Smooth muscle cell (in vitro differentiated cells): ENCODE data around the gene KIAA1328. TPM values are rescaled to one million over a fixed set of nuclear protein-coding genes. Genes with fewer than 3 reads are reported as not detected.

Experiments used
- DNase-seq: peaks from one replicate; lab custom pipeline; 2025; ENCODE audit not compliant: unreplicated experiment; lab: John Stamatoyannopoulos, UW
- H2AFZ ChIP-seq: fragments of 200-600 bp; sonication (generic); 2 replicates; pipeline ENCODE4 v1.6.0; 2016; ENCODE audit warnings: antibody characterized with exemption, low read depth, mild to moderate bottlenecking
- H3F3A ChIP-seq: fragments of 200-600 bp; sonication (generic); 2 replicates; pipeline ENCODE4 v1.6.0; 2017; ENCODE audit warnings: antibody characterized with exemption, low read depth
- H3K27ac ChIP-seq: fragments of 200-600 bp; sonication (generic); 2 replicates; pipeline ENCODE4 v1.5.1; 2016; ENCODE audit warnings: low read depth, mild to moderate bottlenecking
- H3K27me3 ChIP-seq: fragments of 200-600 bp; sonication (generic); 2 replicates; pipeline ENCODE4 v1.6.1; 2016; ENCODE audit warnings: low read depth, mild to moderate bottlenecking
- H3K36me3 ChIP-seq: fragments of 200-600 bp; sonication (generic); 2 replicates; pipeline ENCODE4 v1.5.1; 2016; ENCODE audit warnings: low read depth
- H3K4me1 ChIP-seq: fragments of 200-600 bp; sonication (generic); 2 replicates; pipeline ENCODE4 v1.5.1; 2016; ENCODE audit warnings: low read depth
- H3K4me2 ChIP-seq: fragments of 200-600 bp; sonication (generic); 2 replicates; pipeline ENCODE4 v1.6.0; 2016; ENCODE audit warnings: mild to moderate bottlenecking
- H3K4me3 ChIP-seq: fragments of 200-600 bp; sonication (generic); 2 replicates; pipeline ENCODE4 v1.5.1; 2016; ENCODE audit warnings: mild to moderate bottlenecking
- H3K79me2 ChIP-seq: fragments of 200-600 bp; sonication (generic); 2 replicates; pipeline ENCODE4 v1.6.0; 2016; ENCODE audit warnings: low read depth, mild to moderate bottlenecking
- H3K9ac ChIP-seq: fragments of 200-600 bp; sonication (generic); 2 replicates; pipeline ENCODE4 v1.6.0; 2016; ENCODE audit warnings: low read depth
- H3K9me3 ChIP-seq: fragments of 200-600 bp; sonication (generic); replicated peaks from 2 replicates; pipeline ENCODE4 v1.5.1; 2016; ENCODE audit warnings: low read depth
- H4K20me1 ChIP-seq: fragments of 200-600 bp; sonication (generic); 2 replicates; pipeline ENCODE4 v1.6.0; 2016; ENCODE audit warnings: low read depth
- CTCF ChIP-seq: fragments of 200-600 bp; sonication (generic); IDR thresholded peaks from 2 replicates; pipeline ENCODE4 v1.5.1; 2017; ENCODE audit warnings: borderline replicate concordance, mild to moderate bottlenecking, antibody characterized with exemption; ENCODE audit not compliant: insufficient read depth, poor library complexity, severe bottlenecking
- WGBS: methylation state at CpG from one replicate; pipeline ENCODE4 v1.1.7; 2016; ENCODE audit warnings: low lambda C conversion rate; 5-methylcytosine and 5-hydroxymethylcytosine counted together
- polyA plus RNA-seq: library from polyadenylated mRNA; unstranded; fragments of >200 nt; fragmentation: Nextera tagmentation; extraction: Ambion mirVana; gene quantifications from 2 replicates; pipeline ENCODE4 v1.2.1, GENCODE V29; 2016
- total RNA-seq: library from RNA; depleted of rRNA; stranded (reverse); fragments of >200 nt; gene quantifications from 2 replicates; pipeline ENCODE4 v1.2.3, GENCODE V29; 2014

The KIAA1328 gene
- total and polyA plus RNA-seq, 2 experiments from 2014 or later: 2.2 to 11.7 TPM

GRCh38 chr18:36826556-36826955 is 2.4 kb upstream of the KIAA1328 start:
- Histone ChIP-seq H3K4me3 (no peak overlapping the region), H3K9me3 (no peaks in the 10 kb centered on the region), H3K4me2 (no peak overlapping the region), H3K27ac (no peak overlapping the region), H3K4me1 (peaks cover 3% of the 10 kb centered on the region), H3K79me2 (peaks cover 9% of the 10 kb centered on the region), H3K27me3 (no peaks in the 10 kb centered on the region), H2AFZ (no peak overlapping the region), H3K36me3 (no peaks in the 10 kb centered on the region), H3K9ac (no peak overlapping the region), H4K20me1 (no peaks in the 10 kb centered on the region), H3F3A (no peaks in the 10 kb centered on the region)
- TF ChIP-seq CTCF: no peak
- WGBS: 96% methylated on average over 3 of the region's 3 CpGs
- no peak for DNase-seq

- DNase-seq: no peak
- H3K4me1 ChIP-seq: peaks cover 3% of the 10 kb centered on the region
- peaks cover 9% of the 10 kb centered on the region for H3K79me2 ChIP-seq
- H3F3A ChIP-seq: no peaks in the 10 kb centered on the region
- H3K9ac ChIP-seq: peak overlapping the region; percentile 84
- H3K9me3 ChIP-seq: no peaks in the 10 kb centered on the region
- peak overlapping the region; percentile 95 for H2AFZ ChIP-seq
- no peak for TF ChIP-seq CTCF
- peak overlapping the region; percentile 79 for H3K27ac ChIP-seq
- H3K4me3 ChIP-seq: peak overlapping the region; percentile 98
- H3K27me3 ChIP-seq: no peaks in the 10 kb centered on the region
- H3K36me3 ChIP-seq: no peaks in the 10 kb centered on the region
- peak overlapping the region; percentile 87 for H3K4me2 ChIP-seq
- H4K20me1 ChIP-seq: no peaks in the 10 kb centered on the region
- under 1% methylated on average over 18 of the region's 18 CpGs for WGBS
These were observed 734 bp upstream of the KIAA1328 start for GRCh38 chr18:36828157-36828629.

GRCh38 chr18:36829362-36830157 is 633 bp downstream of the KIAA1328 start:
- Histone ChIP-seq H3K9me3 (no peaks in the 10 kb centered on the region), H3K36me3 (no peaks in the 10 kb centered on the region), H3K27ac (peak overlapping the region; percentile 79), H3K27me3 (no peaks in the 10 kb centered on the region), H3K4me2 (peak overlapping the region; percentile 87), H2AFZ (peak overlapping the region; percentile 95), H4K20me1 (no peaks in the 10 kb centered on the region), H3K79me2 (peaks cover 9% of the 10 kb centered on the region), H3F3A (no peaks in the 10 kb centered on the region), H3K4me1 (peaks cover 3% of the 10 kb centered on the region), H3K9ac (peak overlapping the region; percentile 84), H3K4me3 (peak overlapping the region; percentile 98)
- no peak for TF ChIP-seq CTCF
- DNase-seq: no peak
- 22% methylated on average over 17 of the region's 17 CpGs for WGBS
